Liver (tissue), 9 donors: Measurements from ENCODE around the gene BCAS1. TPM values are rescaled to one million over a fixed set of nuclear protein-coding genes. Genes with fewer than 3 reads are reported as not detected.

Experiments used
- DNase-seq: peaks from one replicate; pipeline ENCODE4 v3.0.0-alpha.2; 2017; ENCODE audit warnings: low spot score
- H3K27ac ChIP-seq, 2 donors: one replicate each; pipeline ENCODE4 v1.7.0; 2013; ENCODE audit warnings: inconsistent platforms in 2 of 2, low read length in 2 of 2, control low read depth in 1 of 2, low read depth in 1 of 2, mild to moderate bottlenecking in 1 of 2
- H3K27me3 ChIP-seq, 4 donors: one replicate each; pipeline versions ENCODE4 v1.6.1 to v1.7.0; 2013; ENCODE audit warnings: low read length in 3 of 4, inconsistent platforms in 1 of 4, mild to moderate bottlenecking in 1 of 4, moderate library complexity in 1 of 4; ENCODE audit not compliant: control insufficient read depth in 4 of 4, insufficient read depth in 4 of 4
- H3K36me3 ChIP-seq, 4 donors: one replicate each; pipeline versions ENCODE4 v1.6.1 to v1.7.0; 2013; ENCODE audit warnings: low read length in 3 of 4, mild to moderate bottlenecking in 3 of 4, low read depth in 1 of 4, moderate library complexity in 1 of 4; ENCODE audit not compliant: control insufficient read depth in 4 of 4, insufficient read depth in 3 of 4
- H3K4me1 ChIP-seq, 4 donors: one replicate each; pipeline versions ENCODE4 v1.6.1 to v1.7.0; 2013; ENCODE audit warnings: low read length in 3 of 4, mild to moderate bottlenecking in 3 of 4, moderate library complexity in 1 of 4; ENCODE audit not compliant: control insufficient read depth in 4 of 4, insufficient read depth in 4 of 4
- H3K4me3 ChIP-seq, 3 donors: one replicate each; pipeline versions ENCODE4 v1.6.1 to v1.7.0; 2013; ENCODE audit warnings: low read length in 3 of 3, control low read depth in 1 of 3, low read depth in 1 of 3, mild to moderate bottlenecking in 1 of 3
- H3K9ac ChIP-seq, 2 donors: one replicate each; pipeline ENCODE4 v1.7.0; 2013; ENCODE audit warnings: low read length in 2 of 2, mild to moderate bottlenecking in 2 of 2, moderate library complexity in 2 of 2, control low read depth in 1 of 2, low read depth in 1 of 2
- H3K9me3 ChIP-seq, 4 donors: one replicate each; pipeline versions ENCODE4 v1.6.1 to v1.7.0; 2013; ENCODE audit warnings: low read length in 3 of 4; ENCODE audit not compliant: control insufficient read depth in 4 of 4
- ATF3 ChIP-seq: IDR thresholded peaks from 2 replicates; pipeline ENCODE4 v1.6.1; 2016; ENCODE audit warnings: antibody characterized with exemption
- FOXA1 ChIP-seq: IDR thresholded peaks from 2 replicates; pipeline ENCODE4 v1.6.1; 2016; ENCODE audit warnings: antibody characterized with exemption
- FOXA2 ChIP-seq: IDR thresholded peaks from 2 replicates; pipeline ENCODE4 v1.6.1; 2016; ENCODE audit warnings: antibody characterized with exemption
- HNF4A ChIP-seq, 2 donors: conservative IDR thresholded peaks; 2 replicates each; pipeline ENCODE4 v1.6.1; 2016; ENCODE audit warnings: antibody characterized with exemption in 2 of 2, mild to moderate bottlenecking in 2 of 2
- JUND ChIP-seq, 2 donors: IDR thresholded peaks; 2 replicates each; pipeline ENCODE4 v1.6.1; 2016; ENCODE audit warnings: antibody characterized with exemption in 2 of 2
- NR2F2 ChIP-seq: IDR thresholded peaks from 2 replicates; pipeline ENCODE4 v1.6.1; 2016; ENCODE audit warnings: antibody characterized with exemption
- RAD21 ChIP-seq, 2 donors: IDR thresholded peaks; 2 replicates each; pipeline ENCODE4 v1.6.1; 2016; ENCODE audit warnings: antibody characterized with exemption in 2 of 2, mild to moderate bottlenecking in 2 of 2
- REST ChIP-seq: IDR thresholded peaks from 2 replicates; pipeline ENCODE4 v1.6.1; 2016; ENCODE audit warnings: antibody characterized with exemption, mild to moderate bottlenecking
- RXRA ChIP-seq, 2 donors: IDR thresholded peaks; 2 replicates each; pipeline ENCODE4 v1.6.1; 2017 to 2018; ENCODE audit warnings: antibody characterized with exemption in 2 of 2, mild to moderate bottlenecking in 1 of 2
- TAF1 ChIP-seq: conservative IDR thresholded peaks from 2 replicates; pipeline ENCODE4 v1.6.1; 2016; ENCODE audit warnings: antibody characterized with exemption, mild to moderate bottlenecking
- YY1 ChIP-seq: IDR thresholded peaks from 2 replicates; pipeline ENCODE4 v1.6.1; 2016; ENCODE audit warnings: antibody characterized with exemption, mild to moderate bottlenecking
- ZBTB33 ChIP-seq: IDR thresholded peaks from 2 replicates; pipeline ENCODE4 v1.6.1; 2016; ENCODE audit warnings: antibody characterized with exemption
- WGBS: extraction: QIAGEN DNeasy Blood & Tissue Kit; methylation state at CpG from one replicate; pipeline ENCODE4 v1.1.7; 2013; 5-methylcytosine and 5-hydroxymethylcytosine counted together
- polyA plus RNA-seq, 2 donors: library from polyadenylated mRNA; stranded (reverse) in 1 of 2; unstranded in 1 of 2; fragments of 200-250 nt in 1 of 2; fragments of >200 nt in 1 of 2; fragmentation: Nextera tagmentation in 1 of 2; extraction: Ambion mirVana in 1 of 2; gene quantifications; one replicate each; pipeline versions ENCODE4 v1.2.1 to v1.2.3, GENCODE V29; 2013 to 2015
- total RNA-seq, 2 donors: library from RNA; depleted of rRNA; stranded (reverse); fragments of >200 nt; gene quantifications; one replicate each; pipeline ENCODE4 v1.2.3, GENCODE V29; 2014
- TF ChIP-seq, protein P1 (sequence below): fragments of 150-350 bp; IDR thresholded peaks from 2 replicates; pipeline ENCODE4 v1.5.1; 2017; ENCODE audit warnings: improper control_type of control experiment, low read depth, low read length; ENCODE audit not compliant: missing input control
- donor health status: healthy.
- donor health status: healthy.
- donor health status: healthy.
- donor health status: healthy.
- donor health status: healthy.

BCAS1 gene
- total and polyA plus RNA-seq, 4 donors: under 0.01 to 0.93 (median 0.04) TPM

- DNase-seq: no peak
- no peaks in the 10 kb centered on the region for H3K27me3 ChIP-seq
- no peak overlapping the region for H3K4me3 ChIP-seq
Observed at GRCh38 chr20:53940907-53941545, 129.4 kb downstream of the BCAS1 start.

GRCh38 chr20:53940360-53940702 is 130.1 kb downstream of the BCAS1 start:
- 47% methylated on average over 7 of the region's 7 CpGs for WGBS
- no peaks in the 10 kb centered on the region for H3K27me3 ChIP-seq
- no peak for DNase-seq
- H3K9ac ChIP-seq: peak overlapping the region in 1 of 2 donors; percentile 39
- TF ChIP-seq HNF4A (conservative IDR thresholded peaks at IDR 0.05): no peak
- TF ChIP-seq NR2F2: no peak
- TF ChIP-seq YY1: no peak
- no peak for TF ChIP-seq RAD21 (IDR thresholded peaks at IDR 0.05)
- no peak for TF ChIP-seq REST
- TF ChIP-seq FOXA2: no peak
- no peak for TF ChIP-seq FOXA1
- TF ChIP-seq ATF3: no peak
- no peak for TF ChIP-seq RXRA (IDR thresholded peaks at IDR 0.05)
- TF ChIP-seq ZBTB33: no peak
- TF ChIP-seq, protein P1, sequence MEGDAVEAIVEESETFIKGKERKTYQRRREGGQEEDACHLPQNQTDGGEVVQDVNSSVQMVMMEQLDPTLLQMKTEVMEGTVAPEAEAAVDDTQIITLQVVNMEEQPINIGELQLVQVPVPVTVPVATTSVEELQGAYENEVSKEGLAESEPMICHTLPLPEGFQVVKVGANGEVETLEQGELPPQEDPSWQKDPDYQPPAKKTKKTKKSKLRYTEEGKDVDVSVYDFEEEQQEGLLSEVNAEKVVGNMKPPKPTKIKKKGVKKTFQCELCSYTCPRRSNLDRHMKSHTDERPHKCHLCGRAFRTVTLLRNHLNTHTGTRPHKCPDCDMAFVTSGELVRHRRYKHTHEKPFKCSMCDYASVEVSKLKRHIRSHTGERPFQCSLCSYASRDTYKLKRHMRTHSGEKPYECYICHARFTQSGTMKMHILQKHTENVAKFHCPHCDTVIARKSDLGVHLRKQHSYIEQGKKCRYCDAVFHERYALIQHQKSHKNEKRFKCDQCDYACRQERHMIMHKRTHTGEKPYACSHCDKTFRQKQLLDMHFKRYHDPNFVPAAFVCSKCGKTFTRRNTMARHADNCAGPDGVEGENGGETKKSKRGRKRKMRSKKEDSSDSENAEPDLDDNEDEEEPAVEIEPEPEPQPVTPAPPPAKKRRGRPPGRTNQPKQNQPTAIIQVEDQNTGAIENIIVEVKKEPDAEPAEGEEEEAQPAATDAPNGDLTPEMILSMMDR: no peak
- H3K4me3 ChIP-seq: no peak overlapping the region
- no peaks in the 10 kb centered on the region for H3K36me3 ChIP-seq
- H3K4me1 ChIP-seq: peaks cover 0 to 15% (median 10%) of the 10 kb centered on the region in 4 donors
- no peaks in the 10 kb centered on the region for H3K9me3 ChIP-seq
- no peak overlapping the region for H3K27ac ChIP-seq

More at GRCh38 chr20:53940907-53941545, 129.4 kb downstream of the BCAS1 start:
- H3K9ac ChIP-seq: peak overlapping the region in 1 of 2 donors; percentile 23
- no peaks in the 10 kb centered on the region for H3K9me3 ChIP-seq
- 63% methylated on average over 6 of the region's 6 CpGs for WGBS
- H3K36me3 ChIP-seq: no peaks in the 10 kb centered on the region
- H3K27ac ChIP-seq: peak overlapping the region in 1 of 2 donors; percentile 38
- peaks cover 0 to 15% (median 10%) of the 10 kb centered on the region in 4 donors for H3K4me1 ChIP-seq
- TF ChIP-seq RAD21 (IDR thresholded peaks at IDR 0.05): no peak
- TF ChIP-seq FOXA2: no peak
- TF ChIP-seq TAF1: no peak
- TF ChIP-seq ZBTB33: no peak
- peak; percentile 46 for TF ChIP-seq YY1
- TF ChIP-seq JUND (IDR thresholded peaks at IDR 0.05): no peak
